K562 (cell line): ENCODE measurements around the gene RASSF1. TPM values are rescaled to one million over a fixed set of nuclear protein-coding genes. Genes with fewer than 3 reads are reported as not detected.
A peak's percentile ranks its signal among the peaks of the same experiment; 100 is the strongest.

Source experiments
- CEBPG ChIP-seq, 3 experiments: fragments of 200-800 bp in 1 of 3; sonication (Bioruptor generic) in 1 of 3; sonication (generic) in 1 of 3; formaldehyde crosslinking in 1 of 3; IDR thresholded peaks in 2 of 3; conservative IDR thresholded peaks in 1 of 3; 2 replicates each; pipeline versions ENCODE4 v1.6.1 to v1.8.0; 2016 to 2022; ENCODE audit warnings: missing compliant biosample characterization in 2 of 3, missing genetic modification characterization in 2 of 3, mild to moderate bottlenecking in 1 of 3, missing genetic modification reagents in 1 of 3
- CREB3L1 ChIP-seq: fragments of 450-650 bp; IDR thresholded peaks from 2 replicates; pipeline ENCODE4 v1.6.1; 2014; ENCODE audit warnings: low read depth, mild to moderate bottlenecking, moderate library complexity, borderline replicate concordance
- HEY1 ChIP-seq: fragments of 250-450 bp; sonication (Bioruptor Pico); IDR thresholded peaks from 2 replicates; pipeline ENCODE4 v1.5.0; 2020; ENCODE audit warnings: mild to moderate bottlenecking, moderate library complexity, borderline replicate concordance
- ID3 ChIP-seq, 2 experiments: fragments of 250-450 bp in 1 of 2; fragments of 450-650 bp in 1 of 2; sonication (Bioruptor Pico) in 1 of 2; IDR thresholded peaks; 2 replicates each; pipeline versions ENCODE4 v1.6.1 to v1.8.0; 2016 to 2021; ENCODE audit warnings: mild to moderate bottlenecking in 2 of 2, moderate library complexity in 2 of 2, missing compliant biosample characterization in 1 of 2, missing genetic modification characterization in 1 of 2
- MTF1 ChIP-seq: fragments of 250-450 bp; sonication (Bioruptor Pico); IDR thresholded peaks from 2 replicates; pipeline ENCODE4 v1.9.0; 2021; ENCODE audit warnings: moderate library complexity, mild to moderate bottlenecking, inconsistent platforms, borderline replicate concordance
- NFIC ChIP-seq: fragments of 450-650 bp; IDR thresholded peaks from 2 replicates; pipeline ENCODE4 v1.6.1; 2017; ENCODE audit warnings: mild to moderate bottlenecking, inconsistent platforms
- NFYB ChIP-seq: IDR thresholded peaks from 2 replicates; pipeline ENCODE4 v1.6.1; 2011; ENCODE audit warnings: mild to moderate bottlenecking, moderate library complexity; ENCODE audit not compliant: insufficient read length; ENCODE audit errors: extremely low read depth
- PBX2 ChIP-seq, 2 experiments: IDR thresholded peaks in 1 of 2; conservative IDR thresholded peaks in 1 of 2; 2 replicates each; pipeline ENCODE4 v1.6.1; 2016; ENCODE audit warnings: low read depth in 2 of 2, mild to moderate bottlenecking in 1 of 2, missing compliant biosample characterization in 1 of 2, missing genetic modification characterization in 1 of 2, moderate library complexity in 1 of 2
- POLR2A ChIP-seq: fragments of 450-650 bp; conservative IDR thresholded peaks from 2 replicates; pipeline ENCODE4 v1.6.1; 2016
- RBBP5 ChIP-seq: fragments of 200-600 bp; sonication (generic); IDR thresholded peaks from 2 replicates; pipeline ENCODE4 v1.6.1; 2012; ENCODE audit warnings: borderline replicate concordance, mild to moderate bottlenecking, low read length, control low read depth, inconsistent platforms; ENCODE audit not compliant: insufficient read depth, poor library complexity, severe bottlenecking
- RFX1 ChIP-seq: fragments of 450-650 bp; IDR thresholded peaks from 2 replicates; pipeline ENCODE4 v1.6.1; 2016; ENCODE audit warnings: mild to moderate bottlenecking, moderate library complexity
- TAF1 ChIP-seq: IDR thresholded peaks from 2 replicates; pipeline ENCODE4 v1.6.1; 2011; ENCODE audit warnings: mild to moderate bottlenecking, low read length, moderate library complexity; ENCODE audit not compliant: insufficient read depth, control insufficient read depth, severe bottlenecking; ENCODE audit errors: extremely low read depth
- TCF3 ChIP-seq: sonication (generic); formaldehyde crosslinking; IDR thresholded peaks from 2 replicates; pipeline ENCODE4 v1.4.0; 2020; ENCODE audit warnings: mild to moderate bottlenecking, missing genetic modification reagents
- ZFPM2 ChIP-seq: fragments of 250-450 bp; sonication (Bioruptor Pico); IDR thresholded peaks from 2 replicates; pipeline ENCODE4 v1.5.1; 2022; ENCODE audit warnings: mild to moderate bottlenecking
- ZNF175 ChIP-seq: fragments of 200-800 bp; sonication (Bioruptor generic); IDR thresholded peaks from 2 replicates; pipeline ENCODE4 v1.6.1; 2016; ENCODE audit warnings: low read depth, mild to moderate bottlenecking, missing genetic modification characterization, missing compliant biosample characterization
- ZNF639 ChIP-seq, 2 experiments: fragments of 200-800 bp in 1 of 2; sonication (Bioruptor generic) in 1 of 2; sonication (generic) in 1 of 2; formaldehyde crosslinking in 1 of 2; IDR thresholded peaks in 1 of 2; conservative IDR thresholded peaks in 1 of 2; 2 replicates each; pipeline versions ENCODE4 v1.5.0 to v1.6.1; 2016 to 2020; ENCODE audit warnings: missing compliant biosample characterization in 1 of 2, missing genetic modification characterization in 1 of 2, missing genetic modification reagents in 1 of 2
- ZNF644 ChIP-seq: fragments of 200-800 bp; sonication (Bioruptor generic); IDR thresholded peaks from 2 replicates; pipeline ENCODE4 v1.6.1; 2016; ENCODE audit warnings: low read depth, missing genetic modification characterization, missing compliant biosample characterization
- ZSCAN29 ChIP-seq: fragments of 450-650 bp; IDR thresholded peaks from 2 replicates; pipeline ENCODE4 v1.6.1; 2017
- polyA plus RNA-seq, 8 experiments: library from polyadenylated mRNA; depleted of rRNA in 4 of 8; stranded (reverse) in 5 of 8; unstranded in 3 of 8; fragments of >200 nt; fragmentation: Nextera tagmentation in 2 of 8; fragmentation: Illumina TruSeq in 1 of 8; extraction: Ambion mirVana in 2 of 8; extraction: Trizol in 1 of 8; gene quantifications; 2 replicates each; pipeline versions ENCODE4 v1.2.1 to v1.2.3, GENCODE V29; 2011 to 2014; ENCODE audit warnings: inconsistent platforms in 1 of 8, missing spikeins in 1 of 8
- total RNA-seq, 7 experiments: library from RNA; depleted of rRNA in 6 of 7; stranded (reverse); fragments of >200 nt in 6 of 7; fragmentation: Illumina TruSeq in 2 of 7; extraction: Trizol in 2 of 7; gene quantifications; 2 replicates each; pipeline versions ENCODE4 v1.2.1 to v1.2.3, GENCODE V29; 2011 to 2021; ENCODE audit warnings: low replicate concordance in 1 of 7

RASSF1 gene
- total and polyA plus RNA-seq, 9 of the 15 experiments (the other 6 are each of a cell fraction or from before 2014, with no cell fraction given) = 3.6 to 57.1 (median 24.6) TPM

- TF ChIP-seq ID3 (CRISPR knock-in tag; IDR thresholded peaks at IDR 0.05) = no peak
- peak; percentile 91 for TF ChIP-seq ID3 (tag; IDR thresholded peaks at IDR 0.05)
- TF ChIP-seq CREB3L1 = peak; percentile 96
- TF ChIP-seq POLR2A = peak; percentile 54
- peak; percentile 67 for TF ChIP-seq TAF1
- TF ChIP-seq ZNF175 (CRISPR knock-in tag) = peak; percentile 94
- TF ChIP-seq ZSCAN29 = no peak
- TF ChIP-seq MTF1 (CRISPR knock-in tag) = no peak
- no peak for TF ChIP-seq HEY1 (CRISPR knock-in tag)
- TF ChIP-seq ZNF644 = peak; percentile 99
- TF ChIP-seq PBX2 (CRISPR knock-in tag; IDR thresholded peaks at IDR 0.05; ENCODE audit: low read depth) = no peak
- TF ChIP-seq PBX2 (tag; conservative IDR thresholded peaks at IDR 0.05; ENCODE audit: low read depth) = no peak
- TF ChIP-seq CEBPG (CRISPR knock-in tag; IDR thresholded peaks at IDR 0.05) = peak; percentile 61; the same call in 1 of the 2 replicates
- TF ChIP-seq CEBPG (tag; conservative IDR thresholded peaks at IDR 0.05 in 1 of 2, IDR thresholded peaks at IDR 0.05 in 1 of 2) = no peak
- TF ChIP-seq ZNF639 (CRISPR knock-in tag; conservative IDR thresholded peaks at IDR 0.05 in 1 of 2, IDR thresholded peaks at IDR 0.05 in 1 of 2) = peak in 1 of 2 experiments; percentile 91; a peak in 2 of 4 replicates
- TF ChIP-seq TCF3 (CRISPR knock-in tag) = no peak
- TF ChIP-seq RFX1 = no peak
- no peak for TF ChIP-seq NFYB
- TF ChIP-seq NFIC = peak; percentile 66
- TF ChIP-seq RBBP5 = peak; percentile 73
- no peak for TF ChIP-seq ZFPM2 (CRISPR knock-in tag)
Measured at GRCh38 chr3:50292159-50293078, 48.2 kb downstream of the RASSF1 start, which contains the start of gene IFRD2 (continued).
